Stomach (tissue), 9 donors: ENCODE data around the gene GPX5. TPM values are rescaled to one million over a fixed set of nuclear protein-coding genes. Genes with fewer than 3 reads are reported as not detected.

Experiments used
- DNase-seq, 2 donors: peaks; one replicate each; pipeline versions ENCODE4 v3.0.0 to v3.0.0-alpha.2; 2013 to 2019
- H3K27ac ChIP-seq, 5 donors: fragments of 200-600 bp in 4 of 5; sonication (generic) in 4 of 5; one replicate each; pipeline ENCODE4 v1.5.1; 2013 to 2019; ENCODE audit warnings: mild to moderate bottlenecking in 1 of 5, moderate library complexity in 1 of 5
- H3K27me3 ChIP-seq, 3 donors: fragments of 200-600 bp; sonication (generic); one replicate each; pipeline ENCODE4 v1.5.1; 2017 to 2019; ENCODE audit warnings: mixed run types in 1 of 3
- H3K36me3 ChIP-seq, 4 donors: fragments of 200-600 bp; sonication (generic); 1 replicate in 3 of 4; 2 replicates in 1 of 4; pipeline ENCODE4 v1.5.1; 2016 to 2019
- H3K4me1 ChIP-seq, 4 donors: fragments of 200-600 bp; sonication (generic); one replicate each; pipeline ENCODE4 v1.5.1; 2016 to 2019
- H3K4me3 ChIP-seq, 4 donors: fragments of 200-600 bp; sonication (generic) in 3 of 4; one replicate each; pipeline ENCODE4 v1.5.1; 2016 to 2019; ENCODE audit warnings: mild to moderate bottlenecking in 1 of 4
- H3K9me3 ChIP-seq, 4 donors: fragments of 200-600 bp; sonication (generic); one replicate each; pipeline ENCODE4 v1.5.1; 2016 to 2019
- EP300 ChIP-seq: sonication (generic); formaldehyde crosslinking; IDR thresholded peaks from one replicate; pipeline ENCODE4 v1.6.1; 2017; ENCODE audit warnings: antibody characterized with exemption
- POLR2A ChIP-seq, 4 donors: fragments of 450-650 bp; IDR thresholded peaks; one replicate each; pipeline ENCODE4 v1.6.1; 2016; ENCODE audit warnings: antibody characterized with exemption in 4 of 4, control low read depth in 2 of 4, mild to moderate bottlenecking in 1 of 4, moderate library complexity in 1 of 4
- POLR2AphosphoS5 ChIP-seq, 3 donors: sonication (generic); formaldehyde crosslinking; IDR thresholded peaks; one replicate each; pipeline ENCODE4 v1.6.1; 2016; ENCODE audit warnings: antibody characterized with exemption in 3 of 3
- WGBS, 5 donors: extraction: QIAGEN DNeasy Blood & Tissue Kit in 3 of 5; methylation state at CpG; one replicate each; pipeline versions ENCODE4 v1.1.5 to v1.1.7; 2013 to 2018; 5-methylcytosine and 5-hydroxymethylcytosine counted together
- intact Hi-C: fragments of 100-400 bp; cut with DNase I; formaldehyde crosslinking; loops from one replicate; pipeline ENCODE4 v1.15.1; 2023; ENCODE audit warnings: low total_unique reads
- polyA plus RNA-seq, 3 donors: library from polyadenylated mRNA; stranded (reverse); fragments of 200-250 nt; gene quantifications; one replicate each; pipeline ENCODE4 v1.2.3, GENCODE V29; 2013
- total RNA-seq, 5 donors: library from RNA; depleted of rRNA; stranded (reverse); fragments of >200 nt; gene quantifications; one replicate each; pipeline versions ENCODE4 v1.1.0 to v1.2.3, GENCODE V29; 2014 to 2016
- TF ChIP-seq, protein P1 (sequence below), 7 experiments: fragments of 450-650 bp in 4 of 7; fragments of 200-600 bp in 3 of 7; sonication (generic) in 3 of 7; IDR thresholded peaks; one replicate each; pipeline ENCODE4 v1.5.1; 2016 to 2019; ENCODE audit warnings: antibody characterized with exemption in 7 of 7, control low read depth in 2 of 7, mild to moderate bottlenecking in 1 of 7
- donor health status: healthy with polysubstance abuse.
- donor health status: Bipolar disorder and iron deficiency.
- donor health status: healthy.

GPX5 gene
- total and polyA plus RNA-seq, 8 donors, result not detected

DNA sequence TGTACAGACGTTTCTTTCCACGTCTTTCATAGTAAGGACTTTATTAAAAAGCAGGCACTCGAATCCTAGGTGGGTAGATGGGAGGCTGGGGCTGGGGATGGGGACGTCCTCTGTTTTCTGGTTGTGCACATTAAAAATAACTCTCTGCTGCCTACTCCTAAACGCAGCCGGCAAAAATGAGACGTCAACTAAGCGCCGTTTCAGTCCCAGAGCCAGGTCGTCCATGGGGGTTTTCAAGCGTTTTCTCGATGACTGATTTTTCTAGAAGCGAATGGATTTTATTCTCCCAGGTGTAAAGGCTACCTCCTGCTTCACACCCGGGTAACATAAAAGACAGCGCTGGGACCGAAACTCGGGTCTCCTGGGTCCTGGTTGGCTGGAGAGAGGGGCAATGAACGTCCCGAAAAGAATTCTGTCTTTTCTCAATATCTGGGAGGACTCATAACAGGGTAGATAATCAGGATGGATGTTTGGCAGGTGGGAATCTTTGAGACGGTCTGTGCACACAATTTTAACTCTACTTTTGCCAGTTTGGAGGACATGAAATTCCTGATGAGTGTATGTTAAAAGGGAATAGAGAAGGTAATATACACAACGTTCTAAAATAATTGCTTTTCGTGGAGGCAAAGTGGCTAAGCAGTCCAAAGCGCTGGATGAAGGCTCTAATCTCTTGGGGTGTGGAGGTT, 35.3 kb upstream of the GPX5 start:
- H3K27ac ChIP-seq, result peak overlapping the region in 2 of 5 donors; percentile 64 to 73
- TF ChIP-seq EP300 (no peak), POLR2A (IDR thresholded peaks at IDR 0.05) (no peak), POLR2AphosphoS5 (IDR thresholded peaks at IDR 0.05) (no peak)
- TF ChIP-seq, protein P1, sequence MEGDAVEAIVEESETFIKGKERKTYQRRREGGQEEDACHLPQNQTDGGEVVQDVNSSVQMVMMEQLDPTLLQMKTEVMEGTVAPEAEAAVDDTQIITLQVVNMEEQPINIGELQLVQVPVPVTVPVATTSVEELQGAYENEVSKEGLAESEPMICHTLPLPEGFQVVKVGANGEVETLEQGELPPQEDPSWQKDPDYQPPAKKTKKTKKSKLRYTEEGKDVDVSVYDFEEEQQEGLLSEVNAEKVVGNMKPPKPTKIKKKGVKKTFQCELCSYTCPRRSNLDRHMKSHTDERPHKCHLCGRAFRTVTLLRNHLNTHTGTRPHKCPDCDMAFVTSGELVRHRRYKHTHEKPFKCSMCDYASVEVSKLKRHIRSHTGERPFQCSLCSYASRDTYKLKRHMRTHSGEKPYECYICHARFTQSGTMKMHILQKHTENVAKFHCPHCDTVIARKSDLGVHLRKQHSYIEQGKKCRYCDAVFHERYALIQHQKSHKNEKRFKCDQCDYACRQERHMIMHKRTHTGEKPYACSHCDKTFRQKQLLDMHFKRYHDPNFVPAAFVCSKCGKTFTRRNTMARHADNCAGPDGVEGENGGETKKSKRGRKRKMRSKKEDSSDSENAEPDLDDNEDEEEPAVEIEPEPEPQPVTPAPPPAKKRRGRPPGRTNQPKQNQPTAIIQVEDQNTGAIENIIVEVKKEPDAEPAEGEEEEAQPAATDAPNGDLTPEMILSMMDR (IDR thresholded peaks at IDR 0.05), result no peak
- intact Hi-C loops, result no loop called here
- peak overlapping the region; percentile 26 to 34 (median 30) for H3K4me3 ChIP-seq
- peaks cover 0 to 83% (median 25%) of the 10 kb centered on the region in 3 donors for H3K27me3 ChIP-seq
- 15 to 22% (median 19%) methylated on average over 23 of the region's 23 CpGs for WGBS, 5 donors
- H3K4me1 ChIP-seq, result peaks cover 0 to 16% (median 6%) of the 10 kb centered on the region in 4 donors
- peaks cover 0 to 8% (median 4%) of the 10 kb centered on the region in 4 donors for H3K9me3 ChIP-seq
- DNase-seq, result peak in 1 of 2 donors; percentile 57
- no peaks in the 10 kb centered on the region for H3K36me3 ChIP-seq

DNA sequence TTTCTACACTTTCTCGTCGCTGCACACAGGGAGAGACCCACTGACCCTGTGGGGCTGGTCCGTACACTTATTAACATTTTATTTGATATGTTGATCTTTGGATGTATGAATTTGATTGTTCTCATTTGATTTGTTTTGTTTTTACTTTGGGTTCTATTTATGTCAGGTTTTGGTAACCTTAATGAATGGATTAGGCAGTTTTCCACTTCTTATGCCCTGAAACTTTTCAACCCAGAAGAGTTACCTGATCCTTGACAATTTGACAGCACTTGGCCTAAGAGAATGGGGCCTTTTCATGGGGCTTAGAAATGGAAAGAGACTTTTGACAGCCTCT, 33.7 kb upstream of the GPX5 start:
- Histone ChIP-seq H3K27ac (no peak overlapping the region), H3K4me3 (no peak overlapping the region), H3K27me3 (peaks cover 0 to 78% (median 25%) of the 10 kb centered on the region in 3 donors), H3K4me1 (peaks cover 0 to 16% (median 6%) of the 10 kb centered on the region in 4 donors), H3K36me3 (no peaks in the 10 kb centered on the region), H3K9me3 (no peaks in the 10 kb centered on the region)
- 35 to 53% (median 43%) methylated on average over 3 of the region's 3 CpGs for WGBS, 5 donors
- DNase-seq, result no peak
- intact Hi-C loops, result no loop called here
- TF ChIP-seq, protein P1 (IDR thresholded peaks at IDR 0.05), result no peak
- TF ChIP-seq EP300, result no peak
- TF ChIP-seq POLR2AphosphoS5 (IDR thresholded peaks at IDR 0.05), result no peak
- no peak for TF ChIP-seq POLR2A (IDR thresholded peaks at IDR 0.05)

DNA sequence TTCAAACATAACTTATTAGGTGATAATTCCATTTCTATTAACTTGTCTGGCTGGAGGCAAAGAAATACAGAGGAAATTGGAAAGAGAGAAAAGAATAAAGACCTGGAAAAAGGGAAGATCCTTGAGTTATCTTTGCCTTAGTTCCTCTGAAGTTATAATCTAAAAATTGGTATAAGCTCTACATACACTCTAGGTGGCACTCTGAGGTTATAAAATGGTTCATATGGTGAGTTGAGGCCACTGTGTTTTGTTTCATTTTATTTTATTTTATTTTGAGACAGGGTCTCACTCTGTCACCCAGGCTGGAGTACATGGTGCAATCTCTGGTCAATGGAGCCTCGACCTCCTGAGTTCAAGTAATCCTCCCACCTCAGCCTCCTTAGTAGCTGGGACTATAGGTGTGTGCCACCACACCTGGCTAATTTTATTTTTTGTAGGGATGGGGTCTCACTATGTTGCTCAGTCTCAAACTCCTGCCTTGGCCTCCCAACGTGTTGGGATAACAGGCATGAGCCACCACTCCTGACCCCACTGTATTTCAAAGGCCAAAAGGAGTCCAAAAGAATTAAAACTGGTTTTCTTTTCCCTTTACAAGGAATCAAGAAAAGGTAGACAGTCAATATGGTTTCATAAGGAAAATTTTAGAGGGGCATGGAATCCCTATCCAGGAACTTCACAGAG, 29.4 kb upstream of the GPX5 start:
- H3K9me3 ChIP-seq, result no peaks in the 10 kb centered on the region
- H3K27me3 ChIP-seq, result peaks cover 0 to 49% (median 1%) of the 10 kb centered on the region in 3 donors
- TF ChIP-seq, protein P1 (IDR thresholded peaks at IDR 0.05), result no peak
- TF ChIP-seq POLR2AphosphoS5 (IDR thresholded peaks at IDR 0.05) (no peak), POLR2A (IDR thresholded peaks at IDR 0.05) (no peak), EP300 (no peak)
- intact Hi-C loops, result no loop called here
- H3K4me1 ChIP-seq, result no peaks in the 10 kb centered on the region
- H3K27ac ChIP-seq, result no peak overlapping the region
- 20 to 37% (median 34%) methylated on average over 2 of the region's 2 CpGs for WGBS, 5 donors
- no peak overlapping the region for H3K4me3 ChIP-seq
- no peaks in the 10 kb centered on the region for H3K36me3 ChIP-seq
- peak in 1 of 2 donors; percentile 26 for DNase-seq

DNA sequence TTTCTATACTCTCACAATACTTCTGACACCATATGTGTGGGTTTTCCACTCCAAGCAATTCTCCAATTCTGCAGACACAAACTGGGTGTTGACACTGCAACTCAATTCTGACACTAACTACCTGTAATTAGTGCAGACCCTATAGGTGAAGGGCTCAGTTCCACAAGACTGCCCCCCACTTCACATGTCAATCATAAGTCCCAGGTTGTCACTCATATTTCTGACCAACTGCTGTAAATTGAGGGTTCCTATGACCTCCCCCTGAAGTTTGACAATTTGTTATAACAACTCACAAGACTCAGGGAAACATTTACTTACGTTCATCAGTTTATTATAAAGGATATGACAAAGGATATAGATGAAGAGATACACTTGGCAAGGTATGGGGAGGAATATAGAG, 28.4 kb upstream of the GPX5 start:
- Histone ChIP-seq H3K27ac (no peak overlapping the region), H3K27me3 (peaks cover 0 to 46% (median 0%) of the 10 kb centered on the region in 3 donors), H3K4me3 (no peak overlapping the region), H3K4me1 (no peaks in the 10 kb centered on the region), H3K36me3 (no peaks in the 10 kb centered on the region), H3K9me3 (no peaks in the 10 kb centered on the region)
- TF ChIP-seq POLR2A (IDR thresholded peaks at IDR 0.05), result no peak
- TF ChIP-seq POLR2AphosphoS5 (IDR thresholded peaks at IDR 0.05), result no peak
- TF ChIP-seq, protein P1 (IDR thresholded peaks at IDR 0.05), result no peak
- no peak for TF ChIP-seq EP300
- WGBS, 5 donors, result 25 to 56% (median 40%) methylated on average over 1 of the region's 1 CpG
- DNase-seq, result no peak
- intact Hi-C loops, result no loop called here
